CMK (cell line): ENCODE results near the gene C10orf95.

Experiments
- DNase-seq: peaks from one replicate; pipeline ENCODE4 v3.0.0-alpha.2; 2010; ENCODE audit warnings: low read depth

C10orf95 gene

GRCh38 chr10:102434394-102435132 is 16.8 kb downstream of the C10orf95 start:
- DNase-seq = peak; percentile 70

- peak; percentile 88 for DNase-seq
Measured at GRCh38 chr10:102433619-102434046, 17.7 kb downstream of the C10orf95 start.

GRCh38 chr10:102432162-102432950 is 19.0 kb downstream of the C10orf95 start, which contains the start of gene CUEDC2:
CUEDC2 (minus strand) TSS chr10:102432574; CDS start chr10:102425188, 7,386 bp downstream.
- DNase-seq = peak; percentile 97

GRCh38 chr10:102431452-102432124 is 19.8 kb downstream of the C10orf95 start:
- DNase-seq = no peak

- DNase-seq = no peak
Measured at GRCh38 chr10:102429468-102429867, 21.9 kb downstream of the C10orf95 start.

- no peak for DNase-seq
Measured at GRCh38 chr10:102426803-102427287, 24.5 kb downstream of the C10orf95 start.

- DNase-seq = no peak
Measured at GRCh38 chr10:102425444-102425843, 25.9 kb downstream of the C10orf95 start.

- DNase-seq = no peak
Measured at GRCh38 chr10:102424916-102425315, 26.4 kb downstream of the C10orf95 start.

- no peak for DNase-seq
Measured at GRCh38 chr10:102424145-102424544, 27.2 kb downstream of the C10orf95 start.

- DNase-seq = no peak
Measured at GRCh38 chr10:102423372-102423968, 27.9 kb downstream of the C10orf95 start.

- DNase-seq = peak; percentile 72
Measured at GRCh38 chr10:102422545-102423129, 28.7 kb downstream of the C10orf95 start.

GRCh38 chr10:102421757-102422512 is 29.4 kb downstream of the C10orf95 start:
- DNase-seq = peak; percentile 64

- no peak for DNase-seq
Measured at GRCh38 chr10:102421507-102421756, 29.9 kb downstream of the C10orf95 start.

GRCh38 chr10:102420714-102421506 is 30.4 kb downstream of the C10orf95 start, which contains the start of gene FBXL15:
FBXL15 (plus strand) TSS chr10:102420836; CDS start chr10:102421130, 294 bp downstream.
- DNase-seq = peak; percentile 95

- no peak for DNase-seq
Measured at GRCh38 chr10:102420181-102420713, 31.1 kb downstream of the C10orf95 start.

- peak; percentile 42 for DNase-seq
Measured at GRCh38 chr10:102419269-102420180, 31.8 kb downstream of the C10orf95 start.

- DNase-seq = no peak
Measured at GRCh38 chr10:102418622-102419268, 32.6 kb downstream of the C10orf95 start, which contains the start of gene PSD. PSD (minus strand) TSS chr10:102418785; CDS start chr10:102417038, 1,747 bp downstream.

GRCh38 chr10:102416695-102417094 is 34.6 kb downstream of the C10orf95 start:
- DNase-seq = no peak
